IPS-20b (cell line): ENCODE results near the gene PDE6H.

Source experiments
- H3K27ac ChIP-seq: one replicate; pipeline ENCODE4 v1.5.1; 2013; ENCODE audit warnings: low read length
- H3K27me3 ChIP-seq: 2 replicates; pipeline ENCODE4 v1.6.1; 2013; ENCODE audit warnings: mild to moderate bottlenecking, low read length, inconsistent platforms; ENCODE audit not compliant: insufficient read depth
- H3K36me3 ChIP-seq: 2 replicates; pipeline ENCODE4 v1.6.1; 2013; ENCODE audit warnings: low read depth, mild to moderate bottlenecking, inconsistent platforms, low read length, moderate library complexity; ENCODE audit not compliant: insufficient read depth
- H3K4me1 ChIP-seq: 2 replicates; pipeline ENCODE4 v1.6.1; 2013; ENCODE audit warnings: mild to moderate bottlenecking, control low read depth, inconsistent platforms, low read length, moderate library complexity; ENCODE audit not compliant: insufficient read depth
- H3K4me3 ChIP-seq: 2 replicates; pipeline ENCODE4 v1.5.1; 2013; ENCODE audit warnings: mild to moderate bottlenecking, low read length, inconsistent platforms
- H3K9ac ChIP-seq: 2 replicates; pipeline ENCODE4 v1.6.1; 2013; ENCODE audit warnings: low read depth, mild to moderate bottlenecking, inconsistent platforms, low read length, moderate library complexity
- H3K9me3 ChIP-seq: 2 replicates; pipeline ENCODE4 v1.6.1; 2013; ENCODE audit warnings: mild to moderate bottlenecking, low read depth, low read length, inconsistent platforms; ENCODE audit not compliant: insufficient read depth

Gene PDE6H

DNA sequence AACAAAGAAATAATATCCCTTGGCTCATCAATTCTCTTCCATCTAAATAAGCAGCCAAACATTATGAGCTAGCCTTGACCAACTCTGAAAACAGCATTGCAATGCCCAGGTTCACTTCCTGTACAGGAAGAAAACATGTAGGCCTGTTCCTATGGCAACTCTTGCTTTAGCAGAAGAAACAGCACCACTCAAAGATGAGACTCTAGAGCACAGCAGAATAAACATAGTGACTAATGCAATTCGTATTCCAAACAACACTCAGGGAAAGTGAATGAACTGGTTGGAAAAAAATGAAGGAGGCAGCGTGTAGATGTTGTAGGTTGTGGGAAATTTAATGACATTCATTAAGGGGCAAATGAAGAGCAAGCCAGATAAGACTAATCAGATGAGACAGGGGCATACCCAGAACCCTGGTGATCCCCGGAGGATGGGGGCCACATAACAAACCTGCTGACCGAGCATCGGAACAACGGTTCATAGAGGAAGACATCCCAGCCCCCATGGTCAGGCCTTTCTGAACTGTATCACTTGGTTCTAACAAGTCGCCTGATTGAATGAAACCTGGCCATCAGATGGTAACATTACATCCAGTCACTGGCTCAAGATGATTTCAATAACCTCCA is 20.4 kb upstream of the PDE6H start:
- H3K9me3 ChIP-seq, result no peaks in the 10 kb centered on the region
- no peak overlapping the region for H3K4me3 ChIP-seq
- no peaks in the 10 kb centered on the region for H3K36me3 ChIP-seq
- no peak overlapping the region for H3K27ac ChIP-seq
- no peak overlapping the region for H3K9ac ChIP-seq
- H3K4me1 ChIP-seq, result peaks cover 8% of the 10 kb centered on the region
- H3K27me3 ChIP-seq, result no peaks in the 10 kb centered on the region

DNA sequence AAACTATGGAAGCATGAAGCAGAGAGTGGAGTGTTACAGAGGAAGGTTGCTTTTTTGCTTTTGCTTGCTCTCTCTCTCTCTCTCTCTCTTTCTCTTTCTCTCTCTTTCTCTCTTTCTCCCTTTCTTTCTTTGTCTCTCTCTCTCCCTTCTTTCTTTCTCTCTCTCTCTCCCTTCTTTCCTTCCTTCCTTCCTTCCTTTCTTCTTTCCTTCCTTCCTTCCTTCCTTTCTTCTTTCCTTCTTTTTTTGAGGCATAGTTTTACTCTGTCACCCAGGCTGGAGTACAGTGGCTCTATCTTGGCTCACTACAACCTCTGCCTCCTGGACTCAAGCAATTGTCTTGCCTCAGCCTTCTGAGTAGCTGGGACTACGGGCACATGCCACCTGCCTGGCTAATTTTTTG is 19.1 kb upstream of the PDE6H start:
- Histone ChIP-seq H3K27ac (no peak overlapping the region), H3K36me3 (no peaks in the 10 kb centered on the region), H3K9me3 (no peaks in the 10 kb centered on the region), H3K4me1 (peaks cover 4% of the 10 kb centered on the region; the same call in 1 of the 2 replicates), H3K4me3 (no peak overlapping the region), H3K9ac (no peak overlapping the region), H3K27me3 (no peaks in the 10 kb centered on the region)

DNA sequence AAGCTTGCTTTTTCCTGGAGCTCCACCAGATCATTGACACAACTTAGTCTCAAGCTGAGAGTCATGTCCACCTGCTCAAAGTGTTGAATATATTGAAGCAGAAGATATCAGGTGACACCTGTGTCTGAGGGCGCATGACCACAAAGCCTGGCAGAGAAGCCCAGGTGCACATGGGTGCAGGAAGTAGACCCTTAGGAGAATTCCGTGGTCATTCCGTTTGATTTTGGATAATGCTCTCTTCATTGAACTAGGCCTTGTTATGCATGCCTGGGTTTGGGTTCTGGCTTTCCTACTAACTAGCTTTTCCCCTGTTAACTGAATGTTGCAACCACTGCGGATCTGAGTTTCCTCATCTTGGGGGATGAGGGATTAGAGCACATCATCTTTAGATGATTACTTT is 18.6 kb upstream of the PDE6H start:
- Histone ChIP-seq H3K27me3 (no peaks in the 10 kb centered on the region), H3K36me3 (no peaks in the 10 kb centered on the region), H3K9ac (no peak overlapping the region), H3K27ac (no peak overlapping the region), H3K4me1 (no peaks in the 10 kb centered on the region), H3K9me3 (no peaks in the 10 kb centered on the region), H3K4me3 (no peak overlapping the region)

DNA sequence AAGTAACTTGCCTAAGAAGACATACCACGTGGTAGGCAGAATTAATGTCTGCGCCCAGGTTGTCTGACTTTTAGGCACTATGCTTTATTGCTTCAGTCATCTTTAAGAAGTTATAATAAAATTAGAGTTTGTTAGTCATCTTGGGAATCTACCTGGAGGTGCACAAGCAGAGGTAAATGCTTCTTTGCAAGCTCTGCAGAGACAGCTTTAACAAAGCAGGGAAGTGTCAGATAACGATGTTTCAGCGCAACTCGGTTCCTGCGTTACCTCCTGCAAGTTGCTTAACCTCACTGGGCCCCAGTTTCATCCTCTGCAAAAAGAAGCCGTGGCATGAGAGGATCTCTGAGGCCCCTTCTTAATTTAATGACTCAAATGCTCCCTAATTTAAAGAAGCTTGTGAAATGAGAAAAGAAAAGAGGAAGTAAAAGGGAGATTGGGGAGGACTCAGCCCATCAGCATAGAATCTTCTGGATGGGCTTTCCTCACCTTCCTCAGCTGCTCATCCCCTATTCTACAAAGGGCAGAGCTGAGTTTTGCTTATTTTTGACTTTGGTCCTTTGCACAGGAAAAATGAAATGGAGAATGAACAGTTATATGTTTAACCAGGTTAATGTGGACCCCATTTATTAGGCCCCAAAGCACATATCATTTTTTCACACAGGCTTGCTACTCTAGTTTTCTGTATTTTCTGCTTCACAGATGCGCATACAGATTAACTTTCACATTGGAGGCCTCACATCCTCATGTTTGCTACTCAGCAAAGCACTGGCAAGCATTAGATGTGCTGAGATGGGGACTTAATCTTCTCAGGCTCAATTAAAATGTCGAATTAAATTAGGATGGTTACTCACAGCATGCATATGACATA is 16.6 kb upstream of the PDE6H start:
- H3K36me3 ChIP-seq, result no peaks in the 10 kb centered on the region

DNA sequence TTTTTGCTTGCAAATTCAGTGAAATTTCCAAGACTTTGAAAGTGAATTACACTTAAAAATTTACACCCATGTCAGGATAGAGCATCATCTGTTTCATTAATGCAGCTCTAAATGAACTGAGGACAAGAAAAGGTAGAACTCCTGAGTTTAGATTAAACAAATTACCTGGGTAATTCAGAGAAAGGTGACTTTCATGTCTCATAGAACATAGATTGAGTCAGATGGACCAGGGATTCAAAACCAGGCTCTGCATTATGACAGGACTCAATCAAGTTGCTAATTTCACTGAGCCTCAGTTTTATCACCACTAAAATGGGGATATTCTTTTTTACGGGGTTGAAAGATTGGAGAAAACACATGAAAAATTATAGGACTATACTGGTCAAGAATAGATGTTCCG is 15.9 kb upstream of the PDE6H start:
- no peaks in the 10 kb centered on the region for H3K9me3 ChIP-seq
- H3K27me3 ChIP-seq, result no peaks in the 10 kb centered on the region
- H3K4me1 ChIP-seq, result no peaks in the 10 kb centered on the region
- no peak overlapping the region for H3K4me3 ChIP-seq
- H3K9ac ChIP-seq, result no peak overlapping the region
- no peak overlapping the region for H3K27ac ChIP-seq
- H3K36me3 ChIP-seq, result no peaks in the 10 kb centered on the region

More for the DNA sequence above, 16.6 kb upstream of the PDE6H start:
- H3K27ac ChIP-seq, result no peak overlapping the region
- no peaks in the 10 kb centered on the region for H3K27me3 ChIP-seq
- no peaks in the 10 kb centered on the region for H3K4me1 ChIP-seq
- H3K4me3 ChIP-seq, result no peak overlapping the region
- no peak overlapping the region for H3K9ac ChIP-seq
- H3K9me3 ChIP-seq, result no peaks in the 10 kb centered on the region

DNA sequence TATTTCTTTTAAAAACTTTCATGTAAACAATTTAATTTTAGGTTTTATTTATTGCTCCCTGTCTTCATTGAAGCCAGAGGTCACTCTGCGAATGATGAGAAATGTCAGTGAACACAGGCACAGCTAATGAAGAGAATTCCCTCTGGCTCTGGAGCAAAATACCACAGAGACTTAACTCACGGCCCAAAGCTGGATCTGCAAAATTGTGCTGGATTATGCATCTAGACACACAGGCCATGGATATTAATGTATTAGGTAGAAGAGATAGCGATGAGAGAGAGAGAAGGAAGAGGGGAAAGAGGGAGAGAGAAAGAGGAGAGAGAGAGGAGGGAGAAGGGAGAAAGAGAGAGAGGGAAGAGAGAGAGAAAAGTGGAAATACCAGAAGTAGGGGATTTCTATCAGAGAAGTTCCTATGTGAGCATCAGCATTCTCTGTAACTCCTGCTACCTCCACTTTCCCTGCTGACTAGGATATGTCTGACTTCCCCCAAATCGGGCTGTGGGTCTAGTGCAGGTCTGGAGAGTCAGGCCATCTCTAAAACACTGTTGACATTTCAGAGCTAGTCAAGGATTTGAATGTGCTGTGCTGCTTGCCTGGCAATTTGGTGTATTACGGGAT is 15.2 kb upstream of the PDE6H start:
- Histone ChIP-seq H3K4me3 (no peak overlapping the region), H3K36me3 (no peaks in the 10 kb centered on the region), H3K27me3 (no peaks in the 10 kb centered on the region), H3K27ac (no peak overlapping the region), H3K9me3 (no peaks in the 10 kb centered on the region), H3K4me1 (no peaks in the 10 kb centered on the region), H3K9ac (no peak overlapping the region)

- Histone ChIP-seq H3K9me3 (no peaks in the 10 kb centered on the region), H3K27me3 (no peaks in the 10 kb centered on the region), H3K4me3 (no peak overlapping the region), H3K27ac (no peak overlapping the region), H3K36me3 (no peaks in the 10 kb centered on the region), H3K9ac (no peak overlapping the region), H3K4me1 (no peaks in the 10 kb centered on the region)
These were observed 14.3 kb upstream of the PDE6H start for GRCh38 chr12:14958361-14959125.

DNA sequence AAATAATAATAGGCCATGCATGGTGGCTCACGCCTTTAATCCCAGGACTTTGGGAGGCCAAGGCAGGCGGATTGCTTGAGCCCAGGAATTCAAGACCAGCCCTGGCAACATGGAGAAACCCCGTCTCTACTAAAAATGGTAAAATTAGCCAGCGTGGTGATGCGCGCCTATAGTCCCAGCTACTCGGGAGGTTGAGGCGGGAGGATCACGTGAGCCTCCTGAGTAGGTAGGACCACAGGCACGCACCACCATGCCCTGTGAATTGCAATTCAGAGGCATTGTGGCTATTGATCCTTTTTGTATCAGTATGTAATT is 13.8 kb upstream of the PDE6H start:
- no peaks in the 10 kb centered on the region for H3K9me3 ChIP-seq
- no peaks in the 10 kb centered on the region for H3K27me3 ChIP-seq
- H3K36me3 ChIP-seq, result no peaks in the 10 kb centered on the region
- H3K27ac ChIP-seq, result no peak overlapping the region
- H3K4me3 ChIP-seq, result no peak overlapping the region
- H3K9ac ChIP-seq, result no peak overlapping the region
- no peaks in the 10 kb centered on the region for H3K4me1 ChIP-seq

DNA sequence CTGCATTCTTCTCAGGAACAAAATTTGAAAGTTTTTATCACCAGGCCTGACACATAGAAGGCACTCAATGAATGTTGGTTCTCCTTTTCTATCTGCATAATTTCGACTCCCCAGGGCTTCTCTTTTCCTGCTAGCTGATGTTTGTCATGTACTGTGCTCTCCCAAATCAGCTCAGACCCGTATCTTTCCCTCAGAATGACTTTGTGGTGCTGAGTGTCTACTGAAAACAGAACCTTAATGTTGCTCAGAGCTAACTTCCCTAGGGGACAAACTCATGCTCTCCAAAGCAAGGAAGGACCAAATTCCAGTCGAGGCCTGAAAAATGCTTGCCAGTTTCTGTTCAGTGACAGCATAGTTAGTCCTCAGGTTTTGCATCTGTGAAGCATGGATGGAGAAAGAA is 13.4 kb upstream of the PDE6H start:
- Histone ChIP-seq H3K4me1 (no peaks in the 10 kb centered on the region), H3K36me3 (no peaks in the 10 kb centered on the region), H3K4me3 (no peak overlapping the region), H3K9ac (no peak overlapping the region), H3K27me3 (no peaks in the 10 kb centered on the region), H3K9me3 (no peaks in the 10 kb centered on the region), H3K27ac (no peak overlapping the region)

DNA sequence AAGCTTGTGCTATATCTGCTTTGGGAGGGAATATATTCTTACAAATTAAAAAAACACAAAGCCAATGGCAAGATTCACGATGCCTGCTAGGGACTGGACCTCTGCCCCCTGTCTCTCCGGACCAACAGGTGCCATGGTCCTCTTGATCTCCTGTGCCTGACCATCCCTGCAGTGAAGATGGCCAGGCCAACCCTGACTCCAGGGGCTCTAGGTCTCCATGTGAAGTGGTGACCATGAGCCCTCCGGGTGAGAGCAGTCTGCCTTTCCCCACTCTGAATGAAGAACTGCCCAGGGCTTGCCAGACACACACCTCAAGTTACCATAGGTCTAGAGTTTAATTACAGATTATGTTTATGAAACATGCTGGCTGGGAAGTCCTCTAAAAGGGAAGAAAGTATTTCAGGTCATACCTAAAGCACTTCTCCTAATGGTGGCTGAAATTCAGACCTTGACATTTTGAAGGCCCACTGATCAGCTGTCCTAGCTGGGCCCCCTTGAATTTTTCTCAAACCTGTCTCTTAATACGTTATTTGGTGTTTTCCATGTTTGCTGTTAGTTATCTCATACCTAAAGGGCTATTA is 12.8 kb upstream of the PDE6H start:
- Histone ChIP-seq H3K9ac (no peak overlapping the region), H3K4me1 (no peaks in the 10 kb centered on the region), H3K36me3 (no peaks in the 10 kb centered on the region), H3K4me3 (no peak overlapping the region), H3K27ac (no peak overlapping the region), H3K9me3 (no peaks in the 10 kb centered on the region), H3K27me3 (no peaks in the 10 kb centered on the region)
